HG02852 (cell line): Measurements from ENCODE around the gene RPS4Y1.
"Not testable (repeated sequence)": the region's sequence is repeated elsewhere in the genome, so short reads cannot be mapped to it uniquely, and the experiment has no call there.

ENCODE experiments used
- ATAC-seq: cut with Tn5 transposase; IDR thresholded peaks from one replicate; pipeline ENCODE4 v1.9.1; 2021; ENCODE audit warnings: mild to moderate bottlenecking, moderate library complexity; ENCODE audit not compliant: unreplicated experiment

The RPS4Y1 gene

DNA sequence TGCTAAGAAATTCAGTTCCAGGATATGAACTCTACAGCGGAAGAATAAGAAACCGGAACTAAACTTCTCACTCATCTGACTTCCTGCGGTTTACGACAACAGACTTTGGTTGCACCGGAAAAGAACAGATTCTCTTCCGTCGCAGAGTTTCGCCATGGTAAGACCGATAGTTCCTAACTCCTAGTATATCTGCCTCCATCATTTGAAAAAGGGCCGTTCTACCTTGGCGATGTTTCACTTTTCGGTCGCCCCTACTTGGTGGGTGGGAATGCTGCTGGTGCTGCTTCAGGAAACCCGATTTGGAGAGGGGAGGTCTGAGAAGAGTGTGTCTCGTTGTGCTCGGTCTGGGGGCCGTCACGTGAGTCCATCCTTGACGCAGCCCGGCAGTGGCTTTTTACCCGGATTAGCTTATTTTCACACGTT, at the start of gene RPS4Y1:
TSS of gene RPS4Y1 (plus strand) at position 132 of the 423 bp plus-strand sequence. CDS start at position 155, 23 bp downstream.
- ATAC-seq: no peak

DNA sequence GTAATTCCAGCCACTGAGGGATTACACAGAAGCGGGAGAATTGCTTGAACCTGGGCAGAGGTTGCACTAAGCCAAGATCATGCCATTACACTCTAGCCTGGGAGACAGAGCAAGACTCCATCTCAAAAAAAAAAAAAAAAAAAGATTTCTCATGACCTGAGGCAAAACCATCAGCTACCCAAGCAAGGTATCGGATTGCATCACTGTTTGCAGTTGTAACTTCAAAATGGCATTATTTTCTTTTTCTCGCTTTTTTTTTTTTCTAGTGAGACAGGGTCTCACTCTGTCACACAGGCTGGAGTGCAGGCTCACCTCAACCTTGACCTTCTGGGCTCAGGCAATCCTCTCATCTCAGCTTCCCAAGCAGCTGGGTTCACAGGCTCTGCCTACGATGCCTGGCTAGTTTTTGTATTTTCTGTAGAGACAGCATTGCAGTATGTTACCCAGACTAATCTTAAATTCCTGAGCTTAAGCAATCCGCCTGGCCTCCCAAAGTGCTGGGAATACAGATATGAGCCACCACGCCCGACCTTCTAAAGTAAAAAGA, 44.4 kb upstream of the RPS4Y1 start:
- no peak for ATAC-seq

DNA sequence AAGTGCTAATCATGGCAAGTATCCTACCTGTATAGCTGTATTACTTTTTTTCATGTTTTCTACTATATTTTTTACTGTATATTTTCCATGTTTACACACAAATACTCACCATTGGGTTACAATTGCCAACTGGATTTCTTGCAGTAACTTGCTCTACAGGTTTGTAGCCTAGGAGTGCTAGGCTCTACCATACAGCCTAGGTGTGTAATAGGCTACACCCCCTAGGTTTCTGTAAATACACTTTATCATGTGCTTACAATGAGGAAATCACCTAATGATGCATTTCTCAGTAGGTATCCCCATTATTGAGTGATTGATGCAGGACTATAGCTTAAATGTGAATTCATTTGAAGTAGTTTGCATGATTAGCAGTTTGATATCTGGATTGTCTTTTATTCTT, 43.4 kb upstream of the RPS4Y1 start:
- ATAC-seq: no peak

DNA sequence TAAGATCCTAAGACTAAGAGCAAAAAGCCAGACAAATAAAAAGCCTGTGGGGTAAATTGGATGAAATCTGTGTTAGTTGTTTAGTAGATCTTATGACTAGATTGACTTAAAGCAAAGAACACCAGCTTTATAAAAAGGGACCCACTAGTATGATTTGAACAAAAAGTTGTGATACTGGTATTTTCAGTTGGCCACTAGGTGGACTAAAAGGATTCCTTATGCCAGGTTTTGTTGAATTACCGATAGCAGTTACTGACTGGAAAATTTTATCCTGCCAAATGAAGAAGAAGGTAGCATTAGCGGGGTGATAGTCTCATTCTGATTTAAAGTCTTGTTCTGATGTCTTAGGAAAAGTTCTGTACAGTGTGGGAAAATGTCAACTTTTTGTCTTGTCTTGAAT, 41.2 kb upstream of the RPS4Y1 start:
- no peak for ATAC-seq

DNA sequence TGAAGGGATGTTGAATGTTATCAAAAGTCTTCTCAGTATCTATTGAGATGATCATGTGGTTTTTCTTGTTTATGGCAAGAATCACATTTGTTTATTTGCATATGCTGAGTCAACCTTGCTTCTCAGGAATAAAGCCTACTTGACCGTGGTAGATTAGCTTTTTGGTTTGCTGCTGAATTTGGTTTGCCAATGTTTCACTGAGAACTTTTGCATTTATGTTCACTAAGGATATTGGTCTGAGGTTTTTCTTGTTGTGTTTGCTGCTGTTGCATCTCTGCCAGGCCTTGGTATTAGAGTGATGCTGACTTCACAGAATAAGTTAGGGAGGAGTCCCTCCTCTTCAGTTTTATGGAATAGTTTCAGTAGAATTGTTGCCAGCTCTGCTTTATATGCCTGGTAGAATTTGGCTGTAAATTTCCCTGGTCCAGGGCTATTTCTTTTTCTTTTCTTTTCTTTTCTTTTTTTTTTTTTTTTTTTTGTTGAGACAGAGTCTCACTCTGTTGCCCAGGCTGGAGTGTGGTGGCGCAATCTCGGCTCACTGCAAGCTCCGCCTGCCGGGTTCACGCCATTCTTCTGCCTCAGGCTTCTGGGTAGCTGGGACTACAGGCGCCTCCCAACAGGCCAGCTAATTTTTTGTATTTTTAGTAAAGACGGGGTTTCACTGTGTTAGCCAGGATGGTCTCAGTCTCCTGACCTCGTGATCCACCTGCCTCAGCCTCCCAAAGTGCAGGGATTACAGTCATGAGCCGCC, 24.1 kb upstream of the RPS4Y1 start:
- not testable (repeated sequence) for ATAC-seq

DNA sequence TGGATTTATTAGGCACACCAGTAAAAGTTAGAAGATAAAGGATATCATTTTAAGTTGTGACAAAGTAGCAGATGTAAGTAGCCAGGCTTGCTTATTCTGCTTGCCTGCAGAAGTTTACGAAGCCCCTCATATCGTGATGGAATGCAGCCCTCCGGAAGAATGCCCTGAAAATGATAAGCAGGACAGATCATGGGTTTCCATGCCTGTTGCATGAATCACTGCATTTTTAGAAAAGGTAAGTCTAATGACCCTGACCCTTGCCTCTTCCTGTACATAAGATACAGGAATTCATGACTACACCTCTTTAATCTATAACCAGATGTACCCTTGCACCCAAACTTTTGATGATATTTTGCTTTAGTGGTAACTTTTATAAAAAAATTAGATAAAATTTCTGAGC, 16.9 kb upstream of the RPS4Y1 start:
- ATAC-seq: no peak

DNA sequence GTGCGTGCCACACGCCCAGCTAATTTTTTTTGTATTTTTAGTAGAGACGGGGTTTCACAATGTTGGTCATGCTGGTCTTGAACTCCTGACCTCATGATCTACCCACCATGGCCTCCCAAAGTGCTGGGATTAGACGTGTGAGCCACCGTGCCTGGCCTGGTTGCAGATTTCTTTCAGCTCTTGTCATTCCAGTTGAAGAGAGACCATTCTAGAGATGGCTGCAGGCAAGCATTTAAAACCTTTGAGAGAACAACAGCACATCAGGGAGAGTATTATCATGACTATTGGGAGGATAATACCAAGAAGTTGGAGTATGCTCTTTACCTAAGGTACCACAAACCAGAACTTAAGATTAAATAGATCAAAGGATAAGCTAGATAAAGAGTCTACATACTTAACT, 12.9 kb upstream of the RPS4Y1 start:
- ATAC-seq: no peak

DNA sequence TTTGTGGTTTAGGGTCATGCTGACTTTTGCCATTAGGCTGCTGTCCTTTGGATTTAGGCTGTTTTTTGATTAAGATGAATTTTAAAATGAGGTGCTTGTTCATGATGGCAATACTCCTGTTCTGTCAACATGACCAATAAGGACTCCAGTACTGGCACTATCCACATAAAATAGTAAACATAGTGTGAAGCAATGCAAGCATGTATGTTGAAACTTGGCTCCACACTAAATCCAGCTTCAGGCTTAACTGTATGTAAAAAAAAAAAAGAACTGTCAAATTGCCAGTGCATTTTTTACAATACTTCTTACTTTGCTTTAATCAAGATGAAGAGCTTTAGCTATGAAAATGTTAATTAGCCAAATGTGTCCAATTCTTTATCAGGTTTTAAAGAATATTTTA, 6.2 kb upstream of the RPS4Y1 start:
- ATAC-seq: no peak

DNA sequence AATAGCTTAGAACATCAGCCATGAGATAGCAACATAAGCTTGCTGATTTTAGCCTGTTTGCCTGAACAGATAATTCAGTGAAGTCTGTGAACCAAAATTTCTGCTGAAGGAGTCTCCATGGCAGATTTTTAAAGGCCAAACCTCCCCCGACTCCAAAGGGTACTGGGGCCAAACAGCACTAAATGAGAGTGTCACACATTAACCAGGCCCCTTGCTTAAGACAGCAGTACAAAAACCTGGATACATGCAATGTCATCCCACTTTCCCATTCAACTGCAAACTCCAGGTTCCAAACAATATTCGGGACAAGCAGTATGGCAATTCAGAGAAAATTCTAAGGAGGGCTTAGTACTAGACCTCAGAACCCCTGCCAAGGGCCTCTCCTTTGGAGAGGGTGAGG, 4.3 kb upstream of the RPS4Y1 start:
- ATAC-seq: no peak

DNA sequence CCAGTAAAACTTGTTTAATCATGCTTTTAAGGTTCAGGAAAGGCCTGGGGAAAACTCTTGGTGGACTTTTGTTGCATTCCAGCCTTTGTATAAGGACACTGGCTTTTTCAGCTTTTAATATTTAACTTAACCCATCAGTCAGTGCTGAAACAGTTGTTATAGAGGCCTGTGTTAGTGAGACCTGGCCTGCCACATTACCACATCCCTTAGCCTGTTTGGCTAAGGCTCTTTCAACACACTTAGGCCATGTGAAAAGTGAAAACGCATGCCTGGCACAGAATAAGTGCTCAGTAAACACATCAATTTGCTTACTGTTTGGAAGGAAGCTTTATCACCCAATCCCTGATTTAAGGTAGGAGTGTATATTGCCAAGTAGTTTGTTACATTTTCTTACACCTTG, 3.5 kb upstream of the RPS4Y1 start:
- ATAC-seq: no peak

DNA sequence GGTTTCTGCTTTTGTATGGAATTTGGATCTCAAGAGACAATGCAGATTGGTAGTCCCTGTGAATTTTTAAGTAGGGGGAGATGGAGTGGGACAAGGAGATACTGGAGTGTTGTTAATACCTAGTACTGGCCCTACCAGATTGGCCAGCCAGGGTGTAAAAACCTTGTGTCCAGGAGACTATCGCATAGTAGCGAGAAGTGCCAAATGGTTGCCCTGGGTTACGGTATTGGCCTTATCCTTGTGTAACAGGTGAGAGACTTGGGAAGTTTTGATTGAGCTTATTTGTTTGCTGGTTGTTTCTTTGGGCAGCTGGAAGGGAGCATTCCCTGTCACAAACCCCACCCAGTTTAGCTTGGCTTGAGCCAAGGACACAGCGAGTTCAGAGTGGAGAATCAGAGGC, 5.4 kb downstream of the RPS4Y1 start:
- ATAC-seq: no peak

DNA sequence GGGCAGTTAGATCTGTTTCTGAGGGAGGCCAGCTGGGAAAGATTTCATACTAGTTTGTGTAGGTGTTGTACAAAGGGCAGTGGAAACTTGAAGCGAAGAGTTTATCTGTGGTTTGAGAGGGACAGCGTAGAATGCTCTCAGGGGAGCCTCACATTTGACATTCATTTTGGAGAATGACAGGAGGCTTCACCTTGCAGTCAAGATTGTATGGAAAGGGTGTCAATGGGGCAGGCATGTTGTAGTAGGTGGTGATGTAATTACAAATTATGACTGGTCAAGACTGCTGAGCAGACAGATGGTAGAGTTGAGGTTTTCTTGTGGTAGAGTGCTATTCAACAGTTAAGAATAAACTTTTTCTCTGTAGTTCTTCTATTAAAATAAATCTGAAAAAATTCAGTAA, 7.0 kb downstream of the RPS4Y1 start:
- no peak for ATAC-seq

DNA sequence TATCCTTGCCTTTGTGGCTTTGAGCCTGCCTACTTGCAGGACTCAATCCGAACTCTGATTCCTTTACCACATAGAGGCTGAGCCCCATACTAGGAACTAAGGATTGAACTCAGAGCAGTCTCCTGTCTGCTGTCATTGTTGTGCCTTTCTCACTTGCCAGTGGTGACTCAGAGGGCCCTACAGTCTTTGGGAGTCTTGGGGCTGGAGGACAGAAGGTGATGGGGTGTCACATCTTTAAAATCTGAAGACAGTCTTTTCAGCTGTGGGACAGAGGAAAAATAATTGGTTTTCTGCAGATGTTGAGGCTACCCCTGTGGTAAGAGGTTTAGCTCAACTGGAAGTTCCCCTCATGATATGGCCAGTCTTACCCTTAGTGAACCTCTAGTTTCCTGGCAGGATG, 8.0 kb downstream of the RPS4Y1 start:
- no peak for ATAC-seq

DNA sequence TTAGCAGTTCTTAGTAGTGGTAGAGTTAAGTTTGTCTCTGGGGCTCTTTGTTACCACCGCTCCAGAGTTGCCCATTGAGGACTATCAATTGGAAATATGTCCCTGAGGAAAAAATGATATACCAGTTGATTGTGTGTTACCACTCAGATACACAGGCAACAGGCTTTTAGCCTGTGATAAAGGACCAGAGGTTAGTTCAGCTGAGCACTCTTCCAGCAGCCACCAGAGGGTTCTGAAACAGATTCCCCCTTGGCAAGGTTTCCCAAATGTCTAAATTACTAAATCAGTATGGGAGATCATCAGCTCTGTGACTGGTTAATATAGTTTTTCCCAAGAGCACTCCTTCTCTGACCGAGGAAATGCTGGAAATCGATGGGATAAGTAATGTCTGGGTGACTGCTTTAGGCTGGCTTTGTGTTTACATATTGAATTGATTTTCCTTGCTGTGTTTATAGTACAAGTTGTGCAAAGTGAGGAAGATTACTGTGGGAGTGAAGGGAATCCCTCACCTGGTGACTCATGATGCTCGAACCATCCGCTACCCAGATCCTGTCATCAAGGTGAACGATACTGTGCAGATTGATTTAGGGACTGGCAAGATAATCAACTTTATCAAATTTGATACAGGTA, 12.9 kb downstream of the RPS4Y1 start:
- no peak for ATAC-seq

DNA sequence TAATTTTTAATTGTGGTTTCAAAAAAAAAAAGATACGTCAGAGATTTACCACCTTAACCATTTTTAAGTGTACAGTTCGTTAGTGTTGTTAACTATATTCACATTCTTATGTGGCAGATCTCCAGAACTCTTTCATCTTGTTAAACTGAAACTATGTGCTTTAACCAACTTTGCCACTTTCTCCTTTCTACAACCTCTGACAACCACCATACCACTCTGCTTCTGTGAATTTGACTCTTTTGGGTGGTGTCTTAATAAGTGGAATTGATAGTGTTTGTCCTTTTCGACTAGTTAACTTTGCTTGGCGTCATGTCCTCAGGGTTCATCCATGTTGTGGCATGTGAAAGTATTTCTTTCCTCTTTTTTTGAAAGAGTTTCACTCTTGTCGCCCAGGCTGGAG, 15.7 kb downstream of the RPS4Y1 start:
- no peak for ATAC-seq

DNA sequence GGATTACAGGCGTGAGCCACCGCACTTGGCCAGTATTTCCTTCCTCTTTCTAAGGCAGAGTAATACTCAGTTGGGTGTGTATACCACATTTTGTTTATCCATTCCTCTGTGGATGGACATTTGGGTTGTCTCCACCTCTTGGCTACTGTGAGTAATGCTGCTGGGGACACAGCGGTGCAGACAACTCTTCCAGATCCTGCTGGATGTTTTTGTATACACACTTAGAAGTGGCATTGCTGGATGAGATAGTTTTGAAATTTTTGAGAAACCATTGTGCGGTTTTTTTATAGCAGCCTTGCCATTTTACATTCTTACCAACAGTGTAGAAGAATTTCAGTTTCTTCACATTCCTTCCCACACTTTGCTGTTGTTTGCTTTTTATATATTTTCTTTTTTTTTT, 16.3 kb downstream of the RPS4Y1 start:
- no peak for ATAC-seq

DNA sequence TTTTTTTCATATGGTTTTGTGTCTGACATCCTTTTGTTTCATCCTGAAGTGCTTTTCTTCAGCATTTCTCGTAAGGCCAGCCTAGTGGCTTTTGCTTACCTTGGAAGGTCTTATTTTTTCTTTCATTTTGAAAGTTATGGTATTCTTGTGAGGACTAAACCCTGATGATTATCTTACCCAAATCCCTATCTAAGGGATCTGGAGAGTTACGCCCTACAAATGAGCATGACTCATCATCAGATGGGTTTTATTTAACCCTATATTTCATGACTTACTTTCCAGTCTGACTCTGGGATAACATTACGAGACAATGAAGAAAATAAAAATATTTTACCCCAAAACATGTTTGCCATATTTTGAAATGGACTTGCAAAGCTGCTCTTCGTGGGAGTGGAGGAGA, 18.4 kb downstream of the RPS4Y1 start:
- ATAC-seq: no peak

DNA sequence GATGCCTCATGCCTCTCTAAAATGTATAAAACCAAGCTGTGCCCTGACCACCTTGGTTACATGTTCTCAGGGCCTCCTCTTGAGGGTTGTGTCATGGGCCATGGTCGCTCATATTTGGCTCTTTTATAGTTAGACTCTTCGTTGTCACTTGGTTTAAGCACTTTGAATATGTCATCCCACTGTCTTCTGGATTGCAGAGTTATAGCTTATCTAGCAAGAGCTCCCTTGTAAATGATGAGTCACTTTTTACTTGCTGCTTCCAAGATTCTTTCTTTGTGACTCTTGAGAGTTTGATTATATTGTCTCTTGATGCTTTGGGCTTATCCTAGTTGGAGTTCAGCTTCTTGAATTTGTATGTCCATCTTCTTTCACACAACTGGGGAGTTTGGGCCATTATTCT, 19.1 kb downstream of the RPS4Y1 start:
- no peak for ATAC-seq

DNA sequence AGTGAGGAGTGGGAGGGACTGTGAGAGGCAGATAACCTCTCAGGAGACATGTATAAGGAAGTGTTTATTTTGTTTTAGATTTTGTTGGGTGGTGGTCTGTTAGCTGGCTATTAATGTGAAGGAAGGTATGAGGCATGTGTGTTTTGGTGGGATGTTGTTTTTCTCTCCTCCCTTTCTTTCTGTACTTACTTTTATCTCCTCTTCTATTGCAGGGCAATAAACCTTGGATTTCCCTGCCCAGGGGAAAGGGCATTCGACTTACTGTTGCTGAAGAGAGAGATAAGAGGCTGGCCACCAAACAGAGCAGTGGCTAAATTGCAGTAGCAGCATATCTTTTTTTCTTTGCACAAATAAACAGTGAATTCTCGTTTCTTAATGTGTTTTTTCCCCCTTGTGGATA, 25.2 kb downstream of the RPS4Y1 start:
- ATAC-seq: no peak

DNA sequence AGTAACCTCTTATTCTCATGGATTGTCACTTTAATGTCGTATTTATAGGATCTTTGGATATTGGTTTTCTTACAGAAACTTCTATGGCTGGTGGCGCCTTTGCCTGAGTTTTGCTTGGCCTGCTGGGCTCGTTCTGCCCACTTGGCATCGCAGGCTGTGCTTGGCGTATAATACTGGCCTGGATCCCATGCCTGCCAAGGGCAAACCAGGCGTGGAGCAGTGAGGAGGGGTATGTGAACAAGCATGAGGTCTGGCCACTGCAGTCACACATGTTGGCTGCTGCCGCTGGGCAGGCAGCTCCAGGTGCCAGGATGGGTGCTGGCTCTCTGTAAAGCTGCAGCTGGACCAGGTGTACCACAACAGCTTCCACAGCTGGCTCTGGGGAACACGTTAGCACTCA, 26.1 kb downstream of the RPS4Y1 start:
- no peak for ATAC-seq

DNA sequence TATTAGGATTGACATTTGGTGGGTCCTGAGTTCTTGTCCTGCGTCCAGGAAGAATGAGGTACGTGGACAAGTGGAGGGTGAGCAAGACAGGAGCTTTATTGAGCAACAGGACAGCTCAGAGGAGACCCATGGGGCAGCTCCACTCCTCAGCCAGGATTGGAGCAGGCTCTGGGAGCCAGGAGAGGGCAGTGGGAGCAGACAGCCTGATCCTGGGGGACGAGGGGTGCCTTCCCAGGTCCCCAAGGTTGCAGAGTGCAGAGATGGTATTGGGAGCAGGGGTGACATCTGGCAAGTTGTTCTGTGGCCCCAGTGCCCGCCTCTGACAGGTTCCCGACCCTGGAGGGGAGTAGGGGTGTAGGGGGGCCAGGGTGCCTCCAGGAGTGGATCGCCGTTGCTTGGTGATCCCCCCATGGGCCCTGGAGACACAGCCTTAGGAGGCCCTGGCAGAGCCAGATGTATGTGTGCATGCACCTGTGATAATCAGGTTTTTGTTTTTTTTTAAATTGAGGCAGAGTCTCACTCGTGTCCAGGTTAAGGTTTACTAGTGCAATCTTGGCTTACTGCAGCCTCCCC, 26.7 kb downstream of the RPS4Y1 start:
- no peak for ATAC-seq

DNA sequence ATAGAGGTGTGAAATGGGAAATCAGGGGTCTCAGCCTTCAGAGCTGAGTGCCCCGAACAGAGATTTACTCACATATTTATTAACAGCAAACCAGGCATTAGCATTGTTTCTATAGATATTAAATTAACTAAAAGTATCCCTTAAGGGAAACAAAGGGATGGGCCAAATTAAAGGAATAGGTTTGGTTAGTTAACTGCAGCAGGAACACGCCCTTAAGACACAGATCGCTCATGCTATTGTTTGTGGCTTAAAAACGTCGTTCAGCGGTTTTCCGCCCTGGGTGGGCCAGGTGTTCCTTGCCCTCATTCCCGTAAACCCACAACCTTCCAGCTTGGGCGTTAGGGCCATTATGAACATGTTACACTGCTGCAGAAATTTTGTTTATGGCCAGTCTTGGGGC, 30.8 kb downstream of the RPS4Y1 start:
- not testable (repeated sequence) for ATAC-seq
